Activated CD4-positive, alpha-beta memory T cell treated with anti-CD3 and anti-CD28 coated beads, Interleukin-2, amount 10 ng/mL, durations not matched to agents 7 days and 5 days (primary cell): ENCODE measurements around the gene RHEX. TPM values are rescaled to one million over a fixed set of nuclear protein-coding genes. Genes with fewer than 3 reads are reported as not detected.
A peak's percentile ranks its signal among the peaks of the same experiment; 100 is the strongest.
"Not testable (repeated sequence)": the region's sequence is repeated elsewhere in the genome, so short reads cannot be mapped to it uniquely, and the experiment has no call there.

Experiments used
- CTCF ChIA-PET: fragments of 350-600 bp; sonication (Branson Sonifier 250); formaldehyde crosslinking; loops from one replicate; lab custom pipeline; 2021; ENCODE audit warnings: antibody characterized with exemption, inconsistent platforms; lab: Charles Lee
- POLR2A ChIA-PET: fragments of 350-600 bp; sonication (Branson Sonifier 250); formaldehyde crosslinking; loops from one replicate; lab custom pipeline; 2021; ENCODE audit warnings: antibody characterized with exemption; lab: Charles Lee
- DNase-seq: peaks from one replicate; pipeline ENCODE4 v3.0.0-alpha.2; 2020
- H3K27ac Mint-ChIP-seq: one replicate; pipeline ENCODE4 v1.8.0; 2021; ENCODE audit warnings: mild to moderate bottlenecking, mixed read lengths
- H3K27me3 Mint-ChIP-seq: one replicate; pipeline ENCODE4 v1.8.0; 2021; ENCODE audit warnings: mixed read lengths
- H3K36me3 Mint-ChIP-seq: one replicate; pipeline ENCODE4 v1.8.0; 2021; ENCODE audit warnings: low read depth, mixed read lengths
- H3K4me1 Mint-ChIP-seq: one replicate; pipeline ENCODE4 v1.8.0; 2021; ENCODE audit warnings: mixed read lengths
- H3K4me3 Mint-ChIP-seq: one replicate; pipeline ENCODE4 v1.8.0; 2021; ENCODE audit warnings: mild to moderate bottlenecking, mixed read lengths
- H3K9me3 Mint-ChIP-seq: one replicate; pipeline ENCODE4 v1.8.0; 2021; ENCODE audit warnings: mixed read lengths
- total RNA-seq, 2 experiments: library from RNA; stranded (reverse); gene quantifications; one replicate each; pipeline ENCODE4 v1.2.3, GENCODE V29; 2021

RHEX gene, protein sequence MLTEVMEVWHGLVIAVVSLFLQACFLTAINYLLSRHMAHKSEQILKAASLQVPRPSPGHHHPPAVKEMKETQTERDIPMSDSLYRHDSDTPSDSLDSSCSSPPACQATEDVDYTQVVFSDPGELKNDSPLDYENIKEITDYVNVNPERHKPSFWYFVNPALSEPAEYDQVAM
- not detected for total RNA-seq

DNA sequence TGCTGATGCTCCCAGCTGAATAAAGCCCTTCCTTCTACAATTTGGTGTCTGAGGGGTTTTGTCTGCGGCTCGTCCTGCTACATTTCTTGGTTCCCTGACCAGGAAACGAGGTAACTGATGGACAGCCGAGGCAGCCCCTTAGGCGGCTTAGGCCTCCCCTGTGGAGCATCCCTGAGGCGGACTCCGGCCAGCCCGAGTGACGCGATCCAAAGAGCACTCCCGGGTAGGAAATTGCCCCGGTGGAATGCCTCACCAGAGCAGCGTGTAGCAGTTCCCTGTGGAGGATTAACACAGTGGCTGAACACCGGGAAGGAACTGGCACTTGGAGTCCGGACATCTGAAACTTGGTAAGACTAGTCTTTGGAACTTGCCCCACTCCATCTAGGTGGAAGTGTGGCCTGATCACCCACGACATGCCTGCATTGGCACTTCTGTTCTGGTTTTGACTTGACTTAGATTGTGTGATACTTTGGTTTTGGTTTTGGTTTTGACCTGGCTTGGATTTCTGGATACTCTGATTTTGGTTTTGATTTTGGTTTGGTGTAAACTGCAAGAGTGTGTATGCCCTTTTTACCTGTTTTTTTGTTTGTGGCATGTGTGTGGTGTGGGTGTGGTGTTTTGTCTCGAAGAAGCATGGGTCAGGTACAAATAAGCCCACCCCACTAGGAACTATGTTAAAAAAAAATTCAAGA lies at the start of gene RHEX:
TSS of gene RHEX (plus strand) at position 255 of the 692 bp plus-strand sequence. CDS start 44,656 bp downstream, outside the sequence.
- peak; percentile 46 for DNase-seq
- peaks cover 38% of the 10 kb centered on the region for H3K4me1 Mint-ChIP-seq
- POLR2A ChIA-PET, H3K36me3 Mint-ChIP-seq, H3K9me3 Mint-ChIP-seq, CTCF ChIA-PET, H3K27me3 Mint-ChIP-seq: not testable (repeated sequence)
- peak within 1 kb of the TSS; percentile 2 for H3K4me3 Mint-ChIP-seq
- peak within 1 kb of the TSS; percentile 1 for H3K27ac Mint-ChIP-seq

DNA sequence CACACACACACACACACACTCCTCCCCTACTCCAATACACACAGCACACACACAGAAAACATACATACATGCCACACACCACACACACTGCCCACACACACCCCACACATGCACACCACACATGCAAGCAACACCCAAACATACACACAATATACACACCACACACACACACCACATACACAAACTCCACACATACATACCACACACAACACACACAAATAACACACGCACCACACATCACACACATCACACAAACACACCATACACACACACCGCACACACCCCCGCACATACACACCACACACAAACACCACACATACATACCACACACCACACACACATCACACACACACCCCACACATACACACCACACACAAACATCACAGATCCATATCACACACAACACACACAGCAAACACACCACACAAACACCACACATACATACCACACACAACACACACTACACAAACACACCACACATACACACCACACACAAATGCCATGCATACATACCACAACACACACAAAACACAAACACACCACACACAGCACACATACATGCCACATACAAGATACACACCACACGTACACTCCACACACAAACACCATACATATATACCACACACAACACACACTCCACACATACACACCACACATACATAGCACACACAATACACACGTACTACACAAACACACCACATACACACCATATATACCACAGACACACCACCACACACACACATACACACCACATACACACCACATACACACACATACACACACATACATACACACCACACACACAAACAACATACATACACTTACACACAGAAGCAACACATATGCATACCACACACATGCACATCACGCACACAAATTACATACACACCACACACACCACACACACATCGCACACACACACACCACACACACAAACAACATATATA lies 48.8 kb upstream of the RHEX start:
- Mint-ChIP-seq H3K9me3 (peaks cover 6% of the 10 kb centered on the region), H3K27ac (no peak overlapping the region), H3K4me1 (peaks cover 13% of the 10 kb centered on the region), H3K4me3 (no peak overlapping the region), H3K27me3 (peaks cover 9% of the 10 kb centered on the region), H3K36me3 (no peaks in the 10 kb centered on the region)
- ChIA-PET POLR2A (no interaction called here), CTCF (interaction anchor here (1.0 kb wide), 1 partner anchor 27 kb away, joined by 5 read pairs; no protein-coding TSS in a partner anchor)
- peak; percentile 8 for DNase-seq

GRCh38 chr1:206004826-206005225 lies 48.1 kb upstream of the RHEX start:
- Mint-ChIP-seq H3K27me3 (peaks cover 9% of the 10 kb centered on the region), H3K27ac (no peak overlapping the region), H3K9me3 (peaks cover 6% of the 10 kb centered on the region), H3K36me3 (no peaks in the 10 kb centered on the region), H3K4me3 (no peak overlapping the region), H3K4me1 (peaks cover 13% of the 10 kb centered on the region)
- DNase-seq = peak; percentile 11
- ChIA-PET POLR2A (no interaction called here), CTCF (no interaction called here)

DNA sequence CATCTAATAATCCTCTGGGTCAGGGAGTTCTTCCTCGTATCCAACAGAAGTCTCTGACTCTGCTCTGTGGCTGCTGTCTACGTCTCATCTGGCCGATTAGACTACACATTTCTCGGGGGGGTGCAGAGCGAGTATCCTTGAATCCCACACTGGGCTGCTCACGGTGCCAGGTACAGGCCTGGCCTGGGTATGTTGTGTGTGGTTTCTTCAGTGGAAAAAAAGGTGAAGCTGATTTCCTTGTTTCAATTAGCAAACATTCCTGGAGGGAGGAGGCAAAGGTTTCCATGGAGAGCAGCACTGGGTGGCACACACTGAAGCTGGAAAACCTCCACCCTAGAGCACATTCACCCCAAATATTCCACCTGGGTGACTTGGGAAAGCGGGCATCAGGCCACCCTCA lies 47.7 kb upstream of the RHEX start:
- no peak overlapping the region for H3K27ac Mint-ChIP-seq
- peak; percentile 11 for DNase-seq
- peaks cover 13% of the 10 kb centered on the region for H3K4me1 Mint-ChIP-seq
- no peak overlapping the region for H3K4me3 Mint-ChIP-seq
- H3K27me3 Mint-ChIP-seq = peaks cover 9% of the 10 kb centered on the region
- H3K9me3 Mint-ChIP-seq = peaks cover 6% of the 10 kb centered on the region
- H3K36me3 Mint-ChIP-seq = no peaks in the 10 kb centered on the region
- POLR2A ChIA-PET = no interaction called here
- CTCF ChIA-PET = no interaction called here

DNA sequence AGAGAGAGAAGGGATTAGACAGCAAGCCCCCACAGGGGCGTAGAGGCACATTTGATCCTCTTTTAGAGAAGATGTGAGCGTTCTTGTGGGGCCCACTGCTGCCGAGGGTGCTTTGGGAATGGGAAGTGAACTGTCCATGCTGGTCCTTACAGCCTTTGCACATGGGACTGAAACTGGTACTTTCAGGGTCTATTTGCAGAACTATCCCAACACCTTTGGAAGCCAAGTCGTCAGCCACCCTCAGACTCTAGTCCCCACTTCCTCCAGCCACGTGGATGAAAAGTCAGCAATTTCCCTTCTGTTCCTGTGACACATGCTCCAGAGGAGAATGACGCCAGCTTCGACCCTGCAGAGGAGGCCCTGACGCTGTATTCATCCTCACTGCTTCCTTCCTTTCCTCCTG lies 47.2 kb upstream of the RHEX start:
- no peak overlapping the region for H3K27ac Mint-ChIP-seq
- ChIA-PET CTCF (interaction anchor here (1.7 kb wide), 1 partner anchor 28 kb away, joined by 6 read pairs; no protein-coding TSS in a partner anchor), POLR2A (no interaction called here)
- peaks cover 9% of the 10 kb centered on the region for H3K27me3 Mint-ChIP-seq
- H3K9me3 Mint-ChIP-seq = peaks cover 6% of the 10 kb centered on the region
- peak; percentile 2 for DNase-seq
- no peaks in the 10 kb centered on the region for H3K36me3 Mint-ChIP-seq
- H3K4me1 Mint-ChIP-seq = peaks cover 13% of the 10 kb centered on the region
- no peak overlapping the region for H3K4me3 Mint-ChIP-seq

DNA sequence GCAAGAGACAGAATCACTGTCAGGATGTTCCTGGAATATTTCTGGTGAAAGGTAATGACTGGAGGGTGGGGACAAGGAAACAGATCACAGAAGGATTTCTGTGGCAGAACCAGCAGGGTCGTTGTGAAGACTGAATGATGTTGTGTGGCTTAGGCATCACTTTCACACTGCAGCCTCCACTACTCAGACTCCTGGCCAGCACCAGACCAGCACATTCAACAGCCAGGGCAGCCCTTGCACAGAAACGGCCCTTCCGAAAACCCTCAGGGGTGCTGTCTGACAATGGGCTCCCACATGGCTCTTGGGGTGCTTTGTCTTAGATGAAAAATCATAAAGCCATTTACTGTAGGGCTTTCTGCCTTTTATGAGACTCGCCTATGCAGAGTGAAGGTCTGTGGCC lies 46.0 kb upstream of the RHEX start:
- H3K9me3 Mint-ChIP-seq = peaks cover 6% of the 10 kb centered on the region
- DNase-seq = peak; percentile 5
- POLR2A ChIA-PET = no interaction called here
- CTCF ChIA-PET = interaction anchor here (1.7 kb wide), 1 partner anchor 30 kb away, joined by 6 read pairs; no protein-coding TSS in a partner anchor
- peaks cover 9% of the 10 kb centered on the region for H3K27me3 Mint-ChIP-seq
- H3K36me3 Mint-ChIP-seq = no peaks in the 10 kb centered on the region
- no peak overlapping the region for H3K27ac Mint-ChIP-seq
- peaks cover 13% of the 10 kb centered on the region for H3K4me1 Mint-ChIP-seq
- no peak overlapping the region for H3K4me3 Mint-ChIP-seq

DNA sequence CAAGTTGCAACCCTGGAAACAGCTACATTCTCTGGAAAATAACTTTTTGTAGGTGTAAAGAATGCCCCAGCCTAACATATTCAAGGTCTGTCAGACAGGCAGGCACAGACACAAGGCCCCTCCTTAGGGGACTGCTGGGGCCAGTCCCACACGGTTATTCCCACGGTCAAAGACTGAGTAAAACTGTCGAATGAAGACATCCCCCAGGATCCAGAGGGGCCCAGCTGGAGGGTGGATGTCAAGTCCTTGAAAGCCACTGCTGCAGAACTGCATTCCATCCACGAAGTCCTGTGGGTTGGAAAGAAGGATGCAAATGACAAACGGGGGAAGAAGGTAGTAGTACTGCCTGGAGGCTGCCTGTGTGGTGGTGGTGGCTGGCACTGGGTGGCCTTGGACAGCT lies 42.9 kb upstream of the RHEX start:
- H3K4me1 Mint-ChIP-seq = peaks cover 22% of the 10 kb centered on the region
- POLR2A ChIA-PET = no interaction called here
- no peaks in the 10 kb centered on the region for H3K9me3 Mint-ChIP-seq
- H3K27me3 Mint-ChIP-seq = peaks cover 2% of the 10 kb centered on the region
- no peaks in the 10 kb centered on the region for H3K36me3 Mint-ChIP-seq
- DNase-seq = no peak
- CTCF ChIA-PET = interaction anchor here (0.6 kb wide), 1 partner anchor 863 kb away, joined by 3 read pairs; no protein-coding TSS in a partner anchor
- H3K4me3 Mint-ChIP-seq = no peak overlapping the region
- H3K27ac Mint-ChIP-seq = no peak overlapping the region

GRCh38 chr1:206011057-206011456 lies 41.9 kb upstream of the RHEX start:
- CTCF ChIA-PET = no interaction called here
- DNase-seq = peak; percentile 11
- Mint-ChIP-seq H3K9me3 (no peaks in the 10 kb centered on the region), H3K27ac (no peak overlapping the region), H3K27me3 (peaks cover 2% of the 10 kb centered on the region), H3K4me3 (no peak overlapping the region), H3K4me1 (peaks cover 22% of the 10 kb centered on the region), H3K36me3 (no peaks in the 10 kb centered on the region)
- POLR2A ChIA-PET = interaction anchor here (1.5 kb wide), 1 partner anchor 20 kb away, joined by 3 read pairs; no protein-coding TSS in a partner anchor

DNA sequence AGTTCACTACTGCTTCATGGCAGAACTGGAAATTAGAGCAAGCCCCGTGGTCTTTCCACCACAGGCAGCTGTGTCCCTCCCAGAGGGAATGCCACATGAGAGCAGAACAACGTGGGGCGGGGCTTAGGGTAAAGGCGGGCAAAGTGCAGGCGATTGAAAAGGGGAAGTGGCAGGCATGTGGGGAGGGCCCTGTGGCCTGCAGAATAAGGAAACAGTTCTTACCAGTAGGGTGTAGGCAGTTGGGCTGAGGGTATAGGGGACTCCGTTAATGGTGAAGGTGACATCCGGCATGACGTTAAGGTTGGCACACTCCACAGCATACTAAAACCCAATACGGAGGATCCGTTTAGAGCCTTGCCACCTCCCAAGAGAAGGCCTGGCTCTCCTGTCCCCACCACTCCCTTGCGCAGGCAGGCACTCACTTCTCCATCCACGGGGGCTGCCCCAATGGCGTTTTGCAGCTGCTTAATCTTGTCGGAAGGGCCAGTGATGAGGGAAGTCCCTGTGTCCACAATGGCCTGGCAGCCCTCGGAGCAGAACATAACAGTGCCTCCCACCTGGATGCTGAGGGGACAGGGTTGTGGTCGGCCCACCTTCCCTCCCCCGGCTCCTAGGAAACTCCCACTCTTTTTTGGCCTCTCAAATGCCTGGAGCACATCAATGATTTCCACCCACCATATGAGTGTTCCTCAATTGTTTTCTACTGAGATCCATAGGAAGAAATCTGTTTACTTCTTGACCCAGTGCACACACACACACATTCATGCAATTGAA lies 40.7 kb upstream of the RHEX start:
- Mint-ChIP-seq H3K27me3 (no peaks in the 10 kb centered on the region), H3K4me1 (peaks cover 22% of the 10 kb centered on the region), H3K27ac (no peak overlapping the region), H3K36me3 (no peaks in the 10 kb centered on the region), H3K9me3 (no peaks in the 10 kb centered on the region), H3K4me3 (no peak overlapping the region)
- CTCF ChIA-PET = no interaction called here
- peak; percentile 33 for DNase-seq
- POLR2A ChIA-PET = interaction anchor here (0.6 to 1.5 kb wide), 2 partner anchors 18 to 419 kb away, joined by 3 read pairs; no protein-coding TSS in a partner anchor

- no peak overlapping the region for H3K27ac Mint-ChIP-seq
- H3K27me3 Mint-ChIP-seq = peaks cover 5% of the 10 kb centered on the region
- no peak for DNase-seq
- CTCF ChIA-PET = no interaction called here
- H3K4me3 Mint-ChIP-seq = no peak overlapping the region
- POLR2A ChIA-PET = no interaction called here
- H3K4me1 Mint-ChIP-seq = peaks cover 22% of the 10 kb centered on the region
- H3K36me3 Mint-ChIP-seq = no peaks in the 10 kb centered on the region
- no peaks in the 10 kb centered on the region for H3K9me3 Mint-ChIP-seq
Observed at GRCh38 chr1:206013026-206013795, 39.8 kb upstream of the RHEX start.

GRCh38 chr1:206014601-206015000 lies 38.4 kb upstream of the RHEX start:
- DNase-seq = no peak
- H3K27ac Mint-ChIP-seq = no peak overlapping the region
- POLR2A ChIA-PET = no interaction called here

DNA sequence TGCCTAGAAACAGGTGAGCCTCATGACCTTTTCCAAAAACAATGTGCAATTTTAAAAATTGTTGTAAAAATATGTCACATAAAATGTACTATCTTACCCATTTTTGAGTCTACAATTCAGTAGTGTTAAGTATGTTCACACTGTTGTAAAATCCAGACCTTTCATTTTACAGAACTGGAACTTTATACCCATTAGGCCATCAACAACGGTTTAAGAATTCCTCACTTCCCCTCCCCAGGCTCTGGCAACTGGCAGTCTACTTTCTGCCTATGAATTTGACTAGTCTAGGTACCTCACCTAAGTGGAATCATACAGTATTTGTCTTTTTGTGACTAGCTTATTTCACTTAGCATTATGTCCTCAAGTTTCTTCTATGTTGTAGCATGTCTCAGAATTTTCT lies 37.9 kb upstream of the RHEX start:
- H3K36me3 Mint-ChIP-seq = no peaks in the 10 kb centered on the region
- CTCF ChIA-PET = interaction anchor here (0.8 to 1.0 kb wide), 2 partner anchors 15 to 91 kb away, joined by 4 to 5 read pairs; no protein-coding TSS in a partner anchor
- no peak overlapping the region for H3K4me3 Mint-ChIP-seq
- H3K9me3 Mint-ChIP-seq = no peaks in the 10 kb centered on the region
- H3K27ac Mint-ChIP-seq = no peak overlapping the region
- POLR2A ChIA-PET = no interaction called here
- peaks cover 22% of the 10 kb centered on the region for H3K4me1 Mint-ChIP-seq
- DNase-seq = no peak
- H3K27me3 Mint-ChIP-seq = peaks cover 12% of the 10 kb centered on the region

More at GRCh38 chr1:206014601-206015000, 38.4 kb upstream of the RHEX start:
- CTCF ChIA-PET = no interaction called here
- Mint-ChIP-seq H3K4me3 (no peak overlapping the region), H3K4me1 (peaks cover 22% of the 10 kb centered on the region), H3K27me3 (peaks cover 12% of the 10 kb centered on the region), H3K9me3 (no peaks in the 10 kb centered on the region), H3K36me3 (no peaks in the 10 kb centered on the region)
